Endothelial cell of umbilical vein (primary cell): ENCODE measurements around the gene PRKD1. TPM values are rescaled to one million over a fixed set of nuclear protein-coding genes. Genes with fewer than 3 reads are reported as not detected.

ENCODE experiments used
- BruUV-seq: library from RNA; stranded (reverse); fragments of 400-500 nt; replicated peaks from 2 replicates; lab custom pipeline; 2021; lab: Mats Ljungman, UMichigan
- CTCF ChIA-PET: fragments of 300-600, 350-600 bp; sonication (Branson Sonifier 250); formaldehyde crosslinking; loops from one replicate; lab custom pipeline; 2021; ENCODE audit warnings: antibody characterized with exemption, inconsistent platforms; lab: Charles Lee
- POLR2A ChIA-PET: fragments of 300-600, 350-600 bp; sonication (Branson Sonifier 250); formaldehyde crosslinking; loops from one replicate; lab custom pipeline; 2021; ENCODE audit warnings: antibody characterized with exemption, inconsistent platforms; lab: Charles Lee
- DNase-seq: peaks from one replicate; pipeline ENCODE4 v3.0.0-alpha.2; 2011; ENCODE audit warnings: low read depth, low spot score
- FAIRE-seq: peaks from 2 replicates; lab custom pipeline; 2011; peaks lifted over from hg19 to GRCh38; lab: Jason Lieb, UNC
- H2AFZ ChIP-seq: 2 replicates; pipeline ENCODE4 v1.6.0; 2012; ENCODE audit warnings: low read depth, low read length, control low read depth, inconsistent platforms
- H3K27ac ChIP-seq: 2 replicates; pipeline ENCODE4 v1.5.1; 2011; ENCODE audit warnings: low read depth, mild to moderate bottlenecking, control low read depth, low read length, moderate library complexity; ENCODE audit not compliant: insufficient read depth
- H3K27me3 ChIP-seq, 2 experiments: 2 replicates each; pipeline versions ENCODE4 v1.6.0 to v1.6.1; 2011; ENCODE audit warnings: low read length in 2 of 2, mixed read lengths in 1 of 2; ENCODE audit not compliant: control insufficient read depth in 2 of 2, insufficient read depth in 2 of 2
- H3K36me3 ChIP-seq, 2 experiments: 2 replicates in 1 of 2; 3 replicates in 1 of 2; pipeline ENCODE4 v1.5.1; 2011; ENCODE audit warnings: low read length in 2 of 2, mild to moderate bottlenecking in 1 of 2, moderate library complexity in 1 of 2; ENCODE audit not compliant: control insufficient read depth in 2 of 2, insufficient read depth in 2 of 2; ENCODE audit errors: extremely low read depth in 1 of 2
- H3K4me1 ChIP-seq: 3 replicates; pipeline ENCODE4 v1.5.1; 2011; ENCODE audit warnings: mild to moderate bottlenecking, low read length; ENCODE audit not compliant: control insufficient read depth, insufficient read depth; ENCODE audit errors: extremely low read depth
- H3K4me2 ChIP-seq: 2 replicates; pipeline ENCODE4 v1.6.1; 2011; ENCODE audit warnings: low read length, control low read depth, mixed read lengths; ENCODE audit not compliant: insufficient read depth
- H3K4me3 ChIP-seq, 3 experiments: fragments of 200-600 bp in 1 of 3; sonication (generic), shearing (Covaris generic) in 1 of 3; replicated peaks in 1 of 3; 2 replicates each; pipeline ENCODE4 v1.5.1; 2011 to 2016; ENCODE audit warnings: control low read depth in 3 of 3, low read length in 3 of 3, mild to moderate bottlenecking in 2 of 3, inconsistent platforms in 1 of 3, low read depth in 1 of 3, moderate library complexity in 1 of 3; ENCODE audit not compliant: insufficient read depth in 1 of 3
- H3K79me2 ChIP-seq: 2 replicates; pipeline ENCODE4 v1.6.0; 2012; ENCODE audit warnings: low read length, inconsistent platforms; ENCODE audit not compliant: control insufficient read depth, insufficient read depth
- H3K9ac ChIP-seq: replicated peaks from 2 replicates; pipeline ENCODE3; 2011; ENCODE audit warnings: low read length, control low read depth; ENCODE audit not compliant: insufficient read depth; ENCODE audit errors: extremely low read depth
- H3K9me1 ChIP-seq: replicated peaks from 3 replicates; pipeline ENCODE4 v1.6.0; 2011; ENCODE audit warnings: mild to moderate bottlenecking, low read length; ENCODE audit not compliant: control insufficient read depth, insufficient read depth; ENCODE audit errors: extremely low read depth
- H3K9me3 ChIP-seq: replicated peaks from 2 replicates; pipeline ENCODE4 v1.5.1; 2012; ENCODE audit warnings: low read length, inconsistent platforms; ENCODE audit not compliant: control insufficient read depth, insufficient read depth
- H4K20me1 ChIP-seq: replicated peaks from 2 replicates; pipeline ENCODE3; 2011; ENCODE audit warnings: mild to moderate bottlenecking, low read length; ENCODE audit not compliant: control insufficient read depth, insufficient read depth; ENCODE audit errors: extremely low read depth
- CTCF ChIP-seq, 2 donors: IDR thresholded peaks; 1 replicate in 1 of 2; 2 replicates in 1 of 2; pipeline ENCODE4 v1.5.1; 2011; ENCODE audit warnings: low read length in 2 of 2, mild to moderate bottlenecking in 2 of 2, moderate library complexity in 2 of 2, control low read depth in 1 of 2, inconsistent platforms in 1 of 2, low read depth in 1 of 2; ENCODE audit not compliant: insufficient read depth in 1 of 2; ENCODE audit errors: extremely low read depth in 1 of 2
- EZH2 ChIP-seq: IDR thresholded peaks from 2 replicates; pipeline ENCODE4 v1.6.1; 2012; ENCODE audit warnings: borderline replicate concordance, low read depth, mild to moderate bottlenecking, moderate library complexity, low read length, inconsistent platforms; ENCODE audit not compliant: severe bottlenecking
- FOS ChIP-seq: IDR thresholded peaks from 2 replicates; pipeline ENCODE4 v1.6.1; 2011; ENCODE audit warnings: mild to moderate bottlenecking, low read length, moderate library complexity, borderline replicate concordance; ENCODE audit not compliant: insufficient read depth
- GATA2 ChIP-seq: IDR thresholded peaks from 2 replicates; pipeline ENCODE4 v1.7.0; 2011; ENCODE audit warnings: low read depth, mild to moderate bottlenecking, moderate library complexity, mixed read lengths, low read length; ENCODE audit not compliant: insufficient read length, insufficient read depth
- JUN ChIP-seq: IDR thresholded peaks from 2 replicates; pipeline ENCODE4 v1.6.1; 2011; ENCODE audit warnings: borderline replicate concordance, low read depth; ENCODE audit not compliant: insufficient read length, insufficient read depth
- MYC ChIP-seq: IDR thresholded peaks from one replicate; pipeline ENCODE4 v1.6.1; 2011; ENCODE audit warnings: mild to moderate bottlenecking, low read depth, low read length
- POLR2A ChIP-seq: IDR thresholded peaks from 2 replicates; pipeline ENCODE4 v1.6.1; 2012; ENCODE audit warnings: low read depth, mild to moderate bottlenecking, control low read depth, low read length
- POLR2AphosphoS5 ChIP-seq: IDR thresholded peaks from 2 replicates; pipeline ENCODE4 v1.6.1; 2012; ENCODE audit warnings: low read depth, mild to moderate bottlenecking, control low read depth, low read length, moderate library complexity; ENCODE audit not compliant: insufficient read depth
- dilution Hi-C: fragments of 300-500 bp; cut with MboI; formaldehyde crosslinking; loops from one replicate; pipeline ENCODE4 v1.15.0; 2019; ENCODE audit warnings: low sequenced_read_pairs; ENCODE audit not compliant: extremely low pct_ligation_motif_present
- intact Hi-C: fragments of 100-400 bp; cut with micrococcal nuclease; formaldehyde crosslinking; loops from one replicate; pipeline ENCODE4 v1.10.0; 2022
- polyA plus RNA-seq, 4 experiments: library from polyadenylated mRNA; depleted of rRNA in 3 of 4; stranded (reverse) in 3 of 4; unstranded in 1 of 4; fragments of >200 nt; gene quantifications; 2 replicates each; pipeline versions ENCODE4 v1.2.1 to v1.2.3, GENCODE V29; 2011 to 2012; ENCODE audit warnings: missing spikeins in 1 of 4
- total RNA-seq: library from RNA; stranded (reverse); gene quantifications from 2 replicates; pipeline ENCODE4 v1.2.3, GENCODE V29; 2021
- TF ChIP-seq, protein P1 (sequence below): IDR thresholded peaks from 2 replicates; pipeline ENCODE4 v1.6.1; 2011; ENCODE audit not compliant: insufficient read depth, insufficient read length

PRKD1 gene
- total and polyA plus RNA-seq, 2 donors (not counting 3 experiments of a cell fraction or from before 2014, with no cell fraction given): 3.9 to 10.9 TPM

- POLR2A ChIA-PET: no interaction called here
- no peaks in the 10 kb centered on the region for H4K20me1 ChIP-seq
- no peak overlapping the region for H2AFZ ChIP-seq
- no peaks in the 10 kb centered on the region for H3K4me1 ChIP-seq
- intact Hi-C loops (no loop called here), dilution Hi-C loops (no loop called here)
- no peak for DNase-seq
- no peak overlapping the region for H3K27ac ChIP-seq
- no peaks in the 10 kb centered on the region for H3K27me3 ChIP-seq
- no peak overlapping the region for H3K4me3 ChIP-seq
- no peaks in the 10 kb centered on the region for H3K9me3 ChIP-seq
- BruUV-seq: no TSS peak
- CTCF ChIA-PET: no interaction called here
- H3K9ac ChIP-seq: no peak overlapping the region
- TF ChIP-seq, protein P1, sequence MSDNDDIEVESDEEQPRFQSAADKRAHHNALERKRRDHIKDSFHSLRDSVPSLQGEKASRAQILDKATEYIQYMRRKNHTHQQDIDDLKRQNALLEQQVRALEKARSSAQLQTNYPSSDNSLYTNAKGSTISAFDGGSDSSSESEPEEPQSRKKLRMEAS: no peak
- TF ChIP-seq JUN: no peak
- H3K36me3 ChIP-seq: no peaks in the 10 kb centered on the region
- FAIRE-seq: no peak
- H3K4me2 ChIP-seq: no peak overlapping the region
- no peaks in the 10 kb centered on the region for H3K9me1 ChIP-seq
- H3K79me2 ChIP-seq: no peaks in the 10 kb centered on the region
These were observed 65.7 kb downstream of the PRKD1 start for GRCh38 chr14:29861996-29862395.

DNA sequence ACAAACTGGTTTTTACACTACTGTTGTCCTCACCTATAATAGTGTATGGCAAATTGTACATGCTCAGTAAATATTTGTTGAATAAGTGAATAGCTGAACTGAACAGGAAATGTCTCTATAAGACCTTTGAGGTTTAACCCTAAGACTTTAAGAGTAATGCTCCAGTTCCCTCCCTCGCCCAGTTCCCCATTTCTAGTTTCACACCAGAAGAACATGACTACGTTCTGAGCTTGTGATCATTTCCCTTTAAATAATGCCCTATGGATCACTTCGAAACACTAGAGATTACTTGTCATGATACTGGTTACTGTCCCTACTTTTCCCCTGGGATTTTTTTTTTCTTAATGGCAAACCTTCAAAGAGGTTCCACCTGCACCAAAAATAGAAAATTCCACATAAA, 69.3 kb downstream of the PRKD1 start:
- H4K20me1 ChIP-seq: no peaks in the 10 kb centered on the region
- BruUV-seq: no TSS peak

More for the DNA sequence above, 69.3 kb downstream of the PRKD1 start:
- Histone ChIP-seq H3K4me3 (no peak overlapping the region), H3K9me1 (no peaks in the 10 kb centered on the region), H3K27ac (no peak overlapping the region), H2AFZ (no peak overlapping the region), H3K9ac (no peak overlapping the region), H3K9me3 (no peaks in the 10 kb centered on the region), H3K4me2 (no peak overlapping the region), H3K79me2 (no peaks in the 10 kb centered on the region), H3K4me1 (no peaks in the 10 kb centered on the region), H3K36me3 (no peaks in the 10 kb centered on the region), H3K27me3 (no peaks in the 10 kb centered on the region)
- intact Hi-C loops: no loop called here
- DNase-seq (no peak), FAIRE-seq (no peak)
- TF ChIP-seq POLR2A (no peak), CTCF (IDR thresholded peaks at IDR 0.05; ENCODE audit: extremely low read depth in 1 of 2, insufficient read depth in 1 of 2, low read depth in 1 of 2, low read length in 2 of 2) (no peak), MYC (no peak), POLR2AphosphoS5 (no peak), GATA2 (no peak), JUN (no peak), FOS (no peak), EZH2 (no peak)
- TF ChIP-seq, protein P1: no peak
- ChIA-PET POLR2A (no interaction called here), CTCF (no interaction called here)
- dilution Hi-C loops: no loop called here
